GM12878 (cell line): Measurements from ENCODE around the gene SOST. TPM values are rescaled to one million over a fixed set of nuclear protein-coding genes. Genes with fewer than 3 reads are reported as not detected.

Experiments used
- ATAC-seq: fragments of 200-7000 bp; cut with Tn5 transposase; 3 replicates; pipeline ENCODE4 v1.9.1; 2020; ENCODE audit warnings: mild to moderate bottlenecking, moderate library complexity
- BruUV-seq: library from RNA; stranded (reverse); fragments of 400-500 nt; replicated peaks from 2 replicates; lab custom pipeline; 2021; lab: Mats Ljungman, UMichigan
- CTCF ChIA-PET: fragments of 300-600 bp; sonication (Branson Sonifier 250); formaldehyde crosslinking; extraction: SDS; loops from one replicate; lab custom pipeline; 2021; ENCODE audit warnings: inconsistent platforms; lab: Yijun Ruan, JAX
- POLR2A ChIA-PET: fragments of 350-600 bp; formaldehyde crosslinking; extraction: SDS; loops from one replicate; lab custom pipeline; 2021; ENCODE audit warnings: inconsistent platforms; lab: Charles Lee
- RAD21 ChIA-PET: fragments of 300-600 bp; sonication (Branson Sonifier 250); formaldehyde crosslinking; loops from one replicate; lab custom pipeline; 2023; ENCODE audit warnings: antibody characterized with exemption; ENCODE audit not compliant: unreplicated experiment; lab: Charles Lee
- SMC1A ChIA-PET: fragments of 300-600 bp; sonication (Branson Sonifier 250); formaldehyde crosslinking; loops from one replicate; lab custom pipeline; 2023; ENCODE audit not compliant: unreplicated experiment, uncharacterized antibody; lab: Charles Lee
- DNase-seq: peaks from one replicate; pipeline ENCODE4 v3.0.0-alpha.2; 2011; ENCODE audit warnings: low read depth, low spot score
- FAIRE-seq: peaks from 3 replicates; lab custom pipeline; 2011; peaks lifted over from hg19 to GRCh38; lab: Jason Lieb, UNC
- H2AFZ ChIP-seq: 2 replicates; pipeline ENCODE4 v1.6.0; 2011; ENCODE audit warnings: low read depth, low read length, control low read depth; ENCODE audit not compliant: control insufficient read depth
- H3K27ac ChIP-seq: 2 replicates; pipeline ENCODE4 v1.5.1; 2011; ENCODE audit warnings: control low read depth; ENCODE audit not compliant: control insufficient read depth, insufficient read depth
- H3K27me3 ChIP-seq, 2 experiments: replicated peaks in 1 of 2; 2 replicates each; pipeline versions ENCODE4 v1.6.0 to v1.6.1; 2011; ENCODE audit warnings: low read length in 1 of 2; ENCODE audit not compliant: control insufficient read depth in 2 of 2, insufficient read depth in 2 of 2
- H3K36me3 ChIP-seq, 2 experiments: 2 replicates each; pipeline ENCODE4 v1.5.1; 2011; ENCODE audit warnings: low read length in 1 of 2; ENCODE audit not compliant: control insufficient read depth in 2 of 2, insufficient read depth in 2 of 2
- H3K4me1 ChIP-seq: 2 replicates; pipeline ENCODE4 v1.6.1; 2011; ENCODE audit warnings: mild to moderate bottlenecking, low read length, moderate library complexity, mixed read lengths; ENCODE audit not compliant: control insufficient read depth, insufficient read depth
- H3K4me2 ChIP-seq: 2 replicates; pipeline ENCODE4 v1.6.0; 2011; ENCODE audit warnings: control low read depth; ENCODE audit not compliant: control insufficient read depth, insufficient read depth
- H3K4me3 ChIP-seq: fragments of 200-600 bp; sonication (generic); 2 replicates; pipeline ENCODE4 v1.5.1; 2016
- H3K79me2 ChIP-seq: 2 replicates; pipeline ENCODE4 v1.6.0; 2011; ENCODE audit warnings: low read length; ENCODE audit not compliant: control insufficient read depth, insufficient read depth
- H3K9ac ChIP-seq: 2 replicates; pipeline ENCODE4 v1.8.0; 2011; ENCODE audit warnings: low read length, control low read depth, mixed read lengths; ENCODE audit not compliant: control insufficient read depth, insufficient read depth
- H3K9me3 ChIP-seq: replicated peaks from 3 replicates; pipeline ENCODE4 v1.5.1; 2011; ENCODE audit warnings: mild to moderate bottlenecking, low read length; ENCODE audit not compliant: control insufficient read depth, insufficient read depth
- H4K20me1 ChIP-seq: 2 replicates; pipeline ENCODE4 v1.6.0; 2011; ENCODE audit not compliant: control insufficient read depth, insufficient read depth
- BACH1 ChIP-seq: fragments of 450-650 bp; IDR thresholded peaks from 2 replicates; pipeline ENCODE4 v1.6.1; 2017; ENCODE audit warnings: mild to moderate bottlenecking, borderline replicate concordance
- BMI1 ChIP-seq: fragments of 450-650 bp; IDR thresholded peaks from 2 replicates; pipeline ENCODE4 v1.6.1; 2016; ENCODE audit warnings: mild to moderate bottlenecking, moderate library complexity, borderline replicate concordance
- BRCA1 ChIP-seq: IDR thresholded peaks from 2 replicates; pipeline ENCODE4 v1.6.1; 2011; ENCODE audit warnings: low read depth, low read length, improper control_type of control experiment
- CEBPB ChIP-seq, 2 experiments: fragments of 150-350 bp in 1 of 2; IDR thresholded peaks; 2 replicates each; pipeline ENCODE4 v1.6.1; 2012 to 2014; ENCODE audit warnings: low read depth in 2 of 2, low read length in 2 of 2, borderline replicate concordance in 1 of 2, inconsistent platforms in 1 of 2
- CEBPZ ChIP-seq: fragments of 150-350 bp; IDR thresholded peaks from 2 replicates; pipeline ENCODE4 v1.6.1; 2016; ENCODE audit warnings: low read depth, low read length
- MTA3 ChIP-seq: IDR thresholded peaks from 2 replicates; pipeline ENCODE4 v1.6.1; 2012; ENCODE audit warnings: low read length, inconsistent platforms, borderline replicate concordance
- PAX5 ChIP-seq: IDR thresholded peaks from 2 replicates; pipeline ENCODE4 v1.6.1; 2011; ENCODE audit warnings: low read depth, low read length, borderline replicate concordance
- PAX8 ChIP-seq: fragments of 450-650 bp; IDR thresholded peaks from 2 replicates; pipeline ENCODE4 v1.6.1; 2017; ENCODE audit warnings: mild to moderate bottlenecking, moderate library complexity
- POU2F2 ChIP-seq: IDR thresholded peaks from 3 replicates; pipeline ENCODE4 v1.6.1; 2011; ENCODE audit warnings: low read depth, mild to moderate bottlenecking, low read length, borderline replicate concordance
- RELA ChIP-seq: fragments of 450-650 bp; IDR thresholded peaks from 2 replicates; pipeline ENCODE4 v1.8.0; 2014; ENCODE audit warnings: borderline replicate concordance; ENCODE audit not compliant: partially characterized antibody
- RELB ChIP-seq: fragments of 450-650 bp; IDR thresholded peaks from 2 replicates; pipeline ENCODE4 v1.6.1; 2017; ENCODE audit warnings: low read depth, mild to moderate bottlenecking, moderate library complexity
- SMAD1 ChIP-seq: fragments of 450-650 bp; IDR thresholded peaks from 2 replicates; pipeline ENCODE4 v1.6.1; 2018; ENCODE audit warnings: mild to moderate bottlenecking, low read depth; ENCODE audit not compliant: partially characterized antibody
- SMC3 ChIP-seq: IDR thresholded peaks from 2 replicates; pipeline ENCODE4 v1.6.1; 2011; ENCODE audit warnings: low read length, improper control_type of control experiment, borderline replicate concordance
- SUZ12 ChIP-seq: fragments of 200-600 bp; sonication (generic); IDR thresholded peaks from one replicate; pipeline ENCODE4 v1.6.1; 2018; ENCODE audit warnings: antibody characterized with exemption, mild to moderate bottlenecking; ENCODE audit not compliant: unreplicated experiment
- TAF1 ChIP-seq: IDR thresholded peaks from 2 replicates; pipeline ENCODE4 v1.6.1; 2011; ENCODE audit warnings: mild to moderate bottlenecking, low read depth, low read length, borderline replicate concordance
- WGBS: methylation state at CpG from one replicate; pipeline ENCODE4 v1.1.6; 2016; ENCODE audit warnings: low lambda C conversion rate; ENCODE audit not compliant: insufficient replicate concordance, insufficient coverage; ENCODE audit errors: missing lambda C conversion rate; 5-methylcytosine and 5-hydroxymethylcytosine counted together
- in situ Hi-C: fragments of 300-500 bp; cut with MboI; formaldehyde crosslinking; loops from 9 replicates; pipeline ENCODE4 v1.14.3; 2018; ENCODE audit warnings: mixed read lengths
- intact Hi-C: fragments of 100-400 bp; cut with micrococcal nuclease; formaldehyde crosslinking; loops from one replicate; pipeline ENCODE4 v1.14.2; 2022; ENCODE audit not compliant: unreplicated experiment
- polyA plus RNA-seq, 11 experiments: library from polyadenylated mRNA; depleted of rRNA in 4 of 11; unstranded in 6 of 11; stranded (reverse) in 5 of 11; fragments of >200 nt; fragmentation: Nextera tagmentation in 4 of 11; fragmentation: Illumina TruSeq in 1 of 11; extraction: Ambion mirVana in 4 of 11; extraction: Trizol in 1 of 11; gene quantifications; 1 replicate in 1 of 11; 2 replicates in 10 of 11; pipeline versions ENCODE4 v1.2.1 to v1.2.3, GENCODE V29; 2011 to 2016; ENCODE audit warnings: inconsistent platforms in 2 of 11, missing spikeins in 2 of 11, low read depth in 1 of 11
- total RNA-seq, 4 experiments: library from RNA; depleted of rRNA in 3 of 4; stranded (reverse); fragments of >200 nt in 3 of 4; fragmentation: Illumina TruSeq in 1 of 4; extraction: Trizol in 1 of 4; gene quantifications; 2 replicates each; pipeline versions ENCODE4 v1.2.1 to v1.2.3, GENCODE V29; 2013 to 2021
- TF ChIP-seq, protein P1 (sequence below): fragments of 450-650 bp; IDR thresholded peaks from 2 replicates; pipeline ENCODE4 v1.6.1; 2016; ENCODE audit warnings: mild to moderate bottlenecking
- TF ChIP-seq, protein P2 (sequence below): fragments of 450-650 bp; IDR thresholded peaks from 2 replicates; pipeline ENCODE4 v1.6.1; 2017; ENCODE audit warnings: mild to moderate bottlenecking

The SOST gene
- total and polyA plus RNA-seq, 10 of the 15 experiments (the other 5 are each of a cell fraction or from before 2014, with no cell fraction given): not detected

- Histone ChIP-seq H4K20me1 (no peaks in the 10 kb centered on the region), H3K27ac (no peak overlapping the region), H3K9me3 (no peaks in the 10 kb centered on the region), H3K36me3 (no peaks in the 10 kb centered on the region), H3K4me3 (no peak overlapping the region), H3K79me2 (no peaks in the 10 kb centered on the region), H3K27me3 (no peaks in the 10 kb centered on the region; a peak in 1 of 4 replicates), H3K4me2 (no peak overlapping the region), H2AFZ (no peak overlapping the region), H3K9ac (no peak overlapping the region), H3K4me1 (peaks cover 10% of the 10 kb centered on the region)
- WGBS: 78% methylated on average over 3 of the region's 3 CpGs
- ChIA-PET POLR2A (interaction anchor here (1.0 kb wide), 1 partner anchor 9 kb away, joined by 3 read pairs; no protein-coding TSS in a partner anchor), CTCF (interaction anchor here (1.1 to 2.5 kb wide), 2 partner anchors 28 to 145 kb away, joined by 4 to 7 read pairs; no protein-coding TSS in a partner anchor), RAD21 (no interaction called here), SMC1A (no interaction called here)
- TF ChIP-seq BRCA1 (no peak), CEBPZ (no peak), RELB (no peak), SMAD1 (no peak), CEBPB (IDR thresholded peaks at IDR 0.05; ENCODE audit: borderline replicate concordance in 1 of 2, low read depth in 2 of 2, low read length in 2 of 2) (no peak), SMC3 (no peak), MTA3 (no peak), BMI1 (no peak), POU2F2 (no peak), PAX8 (no peak), RELA (no peak), PAX5 (no peak), TAF1 (no peak), SUZ12 (no peak), BACH1 (no peak)
- TF ChIP-seq, protein P1, sequence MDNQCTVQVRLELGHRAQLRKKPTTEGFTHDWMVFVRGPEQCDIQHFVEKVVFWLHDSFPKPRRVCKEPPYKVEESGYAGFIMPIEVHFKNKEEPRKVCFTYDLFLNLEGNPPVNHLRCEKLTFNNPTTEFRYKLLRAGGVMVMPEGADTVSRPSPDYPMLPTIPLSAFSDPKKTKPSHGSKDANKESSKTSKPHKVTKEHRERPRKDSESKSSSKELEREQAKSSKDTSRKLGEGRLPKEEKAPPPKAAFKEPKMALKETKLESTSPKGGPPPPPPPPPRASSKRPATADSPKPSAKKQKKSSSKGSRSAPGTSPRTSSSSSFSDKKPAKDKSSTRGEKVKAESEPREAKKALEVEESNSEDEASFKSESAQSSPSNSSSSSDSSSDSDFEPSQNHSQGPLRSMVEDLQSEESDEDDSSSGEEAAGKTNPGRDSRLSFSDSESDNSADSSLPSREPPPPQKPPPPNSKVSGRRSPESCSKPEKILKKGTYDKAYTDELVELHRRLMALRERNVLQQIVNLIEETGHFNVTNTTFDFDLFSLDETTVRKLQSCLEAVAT: no peak
- TF ChIP-seq, protein P2, sequence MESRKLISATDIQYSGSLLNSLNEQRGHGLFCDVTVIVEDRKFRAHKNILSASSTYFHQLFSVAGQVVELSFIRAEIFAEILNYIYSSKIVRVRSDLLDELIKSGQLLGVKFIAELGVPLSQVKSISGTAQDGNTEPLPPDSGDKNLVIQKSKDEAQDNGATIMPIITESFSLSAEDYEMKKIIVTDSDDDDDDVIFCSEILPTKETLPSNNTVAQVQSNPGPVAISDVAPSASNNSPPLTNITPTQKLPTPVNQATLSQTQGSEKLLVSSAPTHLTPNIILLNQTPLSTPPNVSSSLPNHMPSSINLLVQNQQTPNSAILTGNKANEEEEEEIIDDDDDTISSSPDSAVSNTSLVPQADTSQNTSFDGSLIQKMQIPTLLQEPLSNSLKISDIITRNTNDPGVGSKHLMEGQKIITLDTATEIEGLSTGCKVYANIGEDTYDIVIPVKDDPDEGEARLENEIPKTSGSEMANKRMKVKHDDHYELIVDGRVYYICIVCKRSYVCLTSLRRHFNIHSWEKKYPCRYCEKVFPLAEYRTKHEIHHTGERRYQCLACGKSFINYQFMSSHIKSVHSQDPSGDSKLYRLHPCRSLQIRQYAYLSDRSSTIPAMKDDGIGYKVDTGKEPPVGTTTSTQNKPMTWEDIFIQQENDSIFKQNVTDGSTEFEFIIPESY: no peak
- in situ Hi-C loops (no loop called here), intact Hi-C loops (no loop called here)
- FAIRE-seq (no peak), DNase-seq (no peak), ATAC-seq (no peak)
- no TSS peak for BruUV-seq
Measured at GRCh38 chr17:43722269-43722619, 36.3 kb downstream of the SOST start.
